GM06990 (cell line): ENCODE measurements around the gene MYLK4.

Source experiments
- DNase-seq: peaks from one replicate; pipeline ENCODE4 v3.0.0-alpha.2; 2011; ENCODE audit not compliant: insufficient read length; ENCODE audit errors: extremely low read depth
- H3K27me3 ChIP-seq: replicated peaks from 2 replicates; pipeline ENCODE4 v1.6.0; 2011; ENCODE audit warnings: low read length; ENCODE audit not compliant: control insufficient read depth, insufficient read depth
- H3K36me3 ChIP-seq: 2 replicates; pipeline ENCODE4 v1.5.1; 2011; ENCODE audit warnings: low read length; ENCODE audit not compliant: control insufficient read depth, insufficient read depth
- H3K4me3 ChIP-seq: replicated peaks from 2 replicates; pipeline ENCODE4 v1.5.1; 2011; ENCODE audit warnings: low read depth, mild to moderate bottlenecking, control low read depth, low read length
- CTCF ChIP-seq: IDR thresholded peaks from 2 replicates; pipeline ENCODE4 v1.5.1; 2011; ENCODE audit warnings: low read length, control low read depth, mild to moderate bottlenecking, inconsistent platforms; ENCODE audit not compliant: insufficient read depth, poor library complexity, severe bottlenecking

MYLK4 gene

GRCh38 chr6:2712102-2712501, 38.6 kb downstream of the MYLK4 start:
- H3K27me3 ChIP-seq: no peaks in the 10 kb centered on the region; the same call in 1 of the 2 replicates
- no peak overlapping the region for H3K4me3 ChIP-seq
- no peak for DNase-seq
- no peaks in the 10 kb centered on the region for H3K36me3 ChIP-seq
- no peak for TF ChIP-seq CTCF

- Histone ChIP-seq H3K36me3 (no peaks in the 10 kb centered on the region), H3K4me3 (no peak overlapping the region), H3K27me3 (no peaks in the 10 kb centered on the region)
- no peak for DNase-seq
- TF ChIP-seq CTCF: no peak
These were observed 40.3 kb downstream of the MYLK4 start for GRCh38 chr6:2710412-2710811.

GRCh38 chr6:2708456-2708855, 42.3 kb downstream of the MYLK4 start:
- no peak for TF ChIP-seq CTCF
- H3K27me3 ChIP-seq: no peaks in the 10 kb centered on the region
- no peak overlapping the region for H3K4me3 ChIP-seq
- no peak for DNase-seq
- no peaks in the 10 kb centered on the region for H3K36me3 ChIP-seq

- DNase-seq: no peak
- H3K27me3 ChIP-seq: no peaks in the 10 kb centered on the region
- no peak overlapping the region for H3K4me3 ChIP-seq
- no peaks in the 10 kb centered on the region for H3K36me3 ChIP-seq
- no peak for TF ChIP-seq CTCF
These were observed 44.2 kb downstream of the MYLK4 start for GRCh38 chr6:2706558-2706957.

GRCh38 chr6:2705256-2705655, 45.5 kb downstream of the MYLK4 start:
- TF ChIP-seq CTCF: no peak
- Histone ChIP-seq H3K36me3 (no peaks in the 10 kb centered on the region), H3K4me3 (no peak overlapping the region), H3K27me3 (no peaks in the 10 kb centered on the region)
- DNase-seq: no peak

- TF ChIP-seq CTCF: no peak
- H3K4me3 ChIP-seq: no peak overlapping the region
- no peaks in the 10 kb centered on the region; the same call in 1 of the 2 replicates for H3K27me3 ChIP-seq
These were observed 53.4 kb downstream of the MYLK4 start for GRCh38 chr6:2697291-2697690.

More at GRCh38 chr6:2697291-2697690, 53.4 kb downstream of the MYLK4 start:
- no peak for DNase-seq
- no peaks in the 10 kb centered on the region for H3K36me3 ChIP-seq
